Endothelial cell (in vitro differentiated cells): ENCODE results near the gene BOLL. TPM values are rescaled to one million over a fixed set of nuclear protein-coding genes. Genes with fewer than 3 reads are reported as not detected.

ENCODE experiments used
- DNase-seq: peaks from one replicate; pipeline ENCODE4 v3.0.0; 2021; ENCODE audit warnings: low spot score
- H3K27ac Mint-ChIP-seq: one replicate; pipeline ENCODE4 v1.8.0; 2021; ENCODE audit warnings: mixed read lengths, inconsistent platforms; ENCODE audit not compliant: unreplicated experiment
- H3K27me3 Mint-ChIP-seq: one replicate; pipeline ENCODE4 v1.8.0; 2021; ENCODE audit warnings: mild to moderate bottlenecking, moderate library complexity, mixed read lengths, inconsistent platforms; ENCODE audit not compliant: unreplicated experiment
- H3K36me3 Mint-ChIP-seq: one replicate; pipeline ENCODE4 v1.8.0; 2021; ENCODE audit warnings: mild to moderate bottlenecking, low read depth, mixed read lengths, inconsistent platforms; ENCODE audit not compliant: unreplicated experiment
- H3K4me1 Mint-ChIP-seq: one replicate; pipeline ENCODE4 v1.8.0; 2021; ENCODE audit warnings: mild to moderate bottlenecking, mixed read lengths, inconsistent platforms; ENCODE audit not compliant: unreplicated experiment
- H3K4me3 Mint-ChIP-seq: one replicate; pipeline ENCODE4 v1.8.0; 2021; ENCODE audit warnings: mild to moderate bottlenecking, mixed read lengths, inconsistent platforms; ENCODE audit not compliant: unreplicated experiment
- H3K9me3 Mint-ChIP-seq: one replicate; pipeline ENCODE4 v1.8.0; 2021; ENCODE audit warnings: mixed read lengths, inconsistent platforms; ENCODE audit not compliant: unreplicated experiment
- total RNA-seq: library from RNA; stranded (reverse); fragmentation: NEBNext Ultra II Directional; extraction: Animal tissue kit (Norgen Biotek cat#: 25700); gene quantifications from one replicate; pipeline ENCODE4 v1.2.1, GENCODE V29; 2021; ENCODE audit not compliant: unreplicated experiment
- TF ChIP-seq, protein P1 (sequence below): fragments of 200-600 bp; sonication (generic); IDR thresholded peaks from one replicate; pipeline ENCODE4 v1.5.0; 2021; ENCODE audit warnings: antibody characterized with exemption; ENCODE audit not compliant: unreplicated experiment

Gene BOLL
- total RNA-seq, 1 donor from 2014 or later, result not detected

DNA sequence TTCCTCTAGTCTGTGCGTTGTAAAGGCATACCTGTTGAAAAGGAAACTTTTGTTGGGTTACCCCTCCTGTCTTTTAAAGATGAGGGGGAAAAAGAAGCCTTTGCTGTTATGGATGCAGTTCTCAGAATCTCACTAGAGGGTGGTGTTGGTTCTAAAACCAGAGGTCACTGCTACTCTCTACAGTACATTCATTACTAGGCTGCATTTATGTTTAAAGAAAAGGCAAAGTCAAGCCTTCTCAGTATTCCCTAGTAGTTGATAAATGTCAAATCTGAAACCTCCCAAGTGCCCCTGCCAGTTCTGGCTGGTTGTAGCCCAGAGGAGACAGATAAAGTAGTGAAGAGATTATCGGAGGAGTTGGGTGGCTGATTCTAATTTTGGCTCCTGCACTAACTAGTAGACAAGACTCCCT lies 17.9 kb upstream of the BOLL start:
- Mint-ChIP-seq H3K4me1 (peaks cover 23% of the 10 kb centered on the region), H3K4me3 (no peak overlapping the region), H3K27me3 (peaks cover 6% of the 10 kb centered on the region), H3K9me3 (no peaks in the 10 kb centered on the region), H3K36me3 (no peaks in the 10 kb centered on the region), H3K27ac (no peak overlapping the region)
- TF ChIP-seq, protein P1, sequence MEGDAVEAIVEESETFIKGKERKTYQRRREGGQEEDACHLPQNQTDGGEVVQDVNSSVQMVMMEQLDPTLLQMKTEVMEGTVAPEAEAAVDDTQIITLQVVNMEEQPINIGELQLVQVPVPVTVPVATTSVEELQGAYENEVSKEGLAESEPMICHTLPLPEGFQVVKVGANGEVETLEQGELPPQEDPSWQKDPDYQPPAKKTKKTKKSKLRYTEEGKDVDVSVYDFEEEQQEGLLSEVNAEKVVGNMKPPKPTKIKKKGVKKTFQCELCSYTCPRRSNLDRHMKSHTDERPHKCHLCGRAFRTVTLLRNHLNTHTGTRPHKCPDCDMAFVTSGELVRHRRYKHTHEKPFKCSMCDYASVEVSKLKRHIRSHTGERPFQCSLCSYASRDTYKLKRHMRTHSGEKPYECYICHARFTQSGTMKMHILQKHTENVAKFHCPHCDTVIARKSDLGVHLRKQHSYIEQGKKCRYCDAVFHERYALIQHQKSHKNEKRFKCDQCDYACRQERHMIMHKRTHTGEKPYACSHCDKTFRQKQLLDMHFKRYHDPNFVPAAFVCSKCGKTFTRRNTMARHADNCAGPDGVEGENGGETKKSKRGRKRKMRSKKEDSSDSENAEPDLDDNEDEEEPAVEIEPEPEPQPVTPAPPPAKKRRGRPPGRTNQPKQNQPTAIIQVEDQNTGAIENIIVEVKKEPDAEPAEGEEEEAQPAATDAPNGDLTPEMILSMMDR, result peak; percentile 54
- peak; percentile 40 for DNase-seq

DNA sequence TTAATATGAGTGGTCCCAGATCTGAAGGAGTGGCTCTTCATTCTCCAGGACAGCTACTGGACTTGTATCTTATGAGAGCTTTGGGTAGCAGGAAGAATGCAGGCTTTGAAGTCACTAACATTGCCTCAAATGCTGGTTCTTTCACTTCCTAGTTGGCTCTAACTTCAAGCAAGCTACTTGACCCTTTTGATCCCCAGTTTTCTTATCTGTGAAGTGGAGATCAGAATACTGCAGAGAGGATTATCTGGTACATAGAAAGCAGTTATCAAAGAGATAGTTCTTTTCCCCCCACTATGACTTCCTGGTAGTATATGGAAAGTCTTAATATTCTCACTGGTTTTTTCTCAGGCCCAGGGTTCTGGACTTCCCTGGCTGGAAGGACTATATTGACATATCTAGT lies 15.9 kb upstream of the BOLL start:
- no peak overlapping the region for H3K27ac Mint-ChIP-seq
- TF ChIP-seq, protein P1, result no peak
- no peak for DNase-seq
- no peak overlapping the region for H3K4me3 Mint-ChIP-seq
- H3K4me1 Mint-ChIP-seq, result peaks cover 14% of the 10 kb centered on the region
- H3K36me3 Mint-ChIP-seq, result peaks cover 3% of the 10 kb centered on the region
- no peaks in the 10 kb centered on the region for H3K9me3 Mint-ChIP-seq
- H3K27me3 Mint-ChIP-seq, result peaks cover 6% of the 10 kb centered on the region

DNA sequence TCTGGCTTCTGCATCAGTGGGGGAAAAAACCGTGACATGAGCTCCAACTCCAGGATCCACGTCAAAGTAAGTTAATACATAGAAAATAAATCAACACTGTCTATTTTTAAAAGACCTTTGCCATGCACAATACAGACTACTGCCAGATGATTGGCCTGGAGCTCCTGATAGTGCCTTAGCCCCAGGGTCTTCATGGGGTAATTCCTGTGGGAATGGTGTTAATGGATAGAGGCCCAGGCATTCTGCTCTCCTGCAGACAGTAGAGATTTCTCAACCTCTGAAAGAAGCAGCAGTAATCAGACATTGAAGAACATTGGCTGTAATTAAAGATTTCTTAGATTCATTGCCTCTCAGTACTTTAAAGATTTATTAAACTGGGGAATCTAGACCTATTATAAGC lies 15.0 kb upstream of the BOLL start:
- Mint-ChIP-seq H3K4me1 (peaks cover 6% of the 10 kb centered on the region), H3K27me3 (no peaks in the 10 kb centered on the region)

DNA sequence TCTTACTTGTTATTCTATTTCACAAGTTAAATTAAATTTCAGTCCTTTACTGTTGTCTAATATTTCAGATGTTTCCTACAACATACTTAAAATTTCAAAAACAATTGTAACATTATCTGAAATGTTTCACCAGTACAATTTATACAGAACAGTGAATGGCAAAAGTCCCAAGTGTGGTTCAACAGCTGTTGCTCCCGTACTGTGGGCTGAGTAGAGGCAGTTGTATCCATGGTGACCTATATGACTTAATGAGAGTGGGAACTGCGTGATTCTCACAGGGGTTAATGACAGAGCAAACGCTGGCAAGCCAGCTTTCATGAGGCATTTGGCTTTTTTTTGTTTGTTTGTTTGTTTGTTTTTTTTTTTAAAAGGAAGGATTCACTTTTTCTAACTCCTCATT lies 13.9 kb upstream of the BOLL start:
- no peaks in the 10 kb centered on the region for H3K27me3 Mint-ChIP-seq

More for the DNA sequence above, 15.0 kb upstream of the BOLL start:
- Mint-ChIP-seq H3K9me3 (no peaks in the 10 kb centered on the region), H3K4me3 (no peak overlapping the region), H3K36me3 (peaks cover 3% of the 10 kb centered on the region), H3K27ac (no peak overlapping the region)
- no peak for DNase-seq
- TF ChIP-seq, protein P1, result no peak

DNA sequence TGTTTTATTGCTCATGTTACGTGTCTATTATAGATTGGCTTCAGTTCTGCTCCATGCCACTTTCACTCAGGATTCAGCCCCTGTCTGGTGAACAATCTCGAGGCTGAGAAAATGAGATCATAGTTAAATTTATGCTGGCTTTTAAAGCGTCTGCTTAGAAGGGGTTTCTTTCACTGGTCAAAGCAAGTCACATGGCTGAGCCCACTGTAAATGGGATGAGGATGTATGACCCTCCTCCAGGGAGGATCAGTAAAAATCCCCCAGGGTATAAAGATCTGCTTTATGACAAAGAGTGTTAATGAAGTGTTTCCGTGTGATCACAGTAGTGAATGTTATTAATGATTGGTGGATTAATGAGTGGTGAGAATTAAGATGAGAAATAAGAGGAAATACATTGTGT lies 13.1 kb upstream of the BOLL start:
- TF ChIP-seq, protein P1, result no peak
- Mint-ChIP-seq H3K4me1 (peaks cover under 1% of the 10 kb centered on the region), H3K9me3 (no peaks in the 10 kb centered on the region), H3K4me3 (no peak overlapping the region), H3K36me3 (peaks cover 3% of the 10 kb centered on the region), H3K27ac (no peak overlapping the region), H3K27me3 (no peaks in the 10 kb centered on the region)
- no peak for DNase-seq

More for the DNA sequence above, 13.9 kb upstream of the BOLL start:
- TF ChIP-seq, protein P1, result no peak
- DNase-seq, result no peak
- Mint-ChIP-seq H3K4me3 (no peak overlapping the region), H3K9me3 (no peaks in the 10 kb centered on the region), H3K36me3 (peaks cover 3% of the 10 kb centered on the region), H3K27ac (no peak overlapping the region), H3K4me1 (peaks cover 4% of the 10 kb centered on the region)
